ENCODE results near the gene CHRNA1. TPM values are rescaled to one million over a fixed set of nuclear protein-coding genes. Genes with fewer than 3 reads are reported as not detected.
"Not testable (repeated sequence)": the region's sequence is repeated elsewhere in the genome, so short reads cannot be mapped to it uniquely, and the experiment has no call there.

CHRNA1 gene
- total RNA-seq, 2 donors from 2014 or later, result not detected

GRCh38 chr2:174716785-174717184, 47.5 kb downstream of the CHRNA1 start:
- WGBS, 2 experiments (ENCODE audit: insufficient coverage in 1 of 2, insufficient read length in 1 of 2), result 89 to 93% methylated on average over 3 of the region's 3 CpGs
- Mint-ChIP-seq H3K27ac (no peak overlapping the region), H3K9me3 (peaks cover 6% of the 10 kb centered on the region), H3K4me1 (no peaks in the 10 kb centered on the region), H3K27me3 (ENCODE audit: insufficient read depth) (no peaks in the 10 kb centered on the region), H3K4me3 (no peak overlapping the region), H3K36me3 (ENCODE audit: low read depth) (no peaks in the 10 kb centered on the region)
- H3K4me3 ChIP-seq (ENCODE audit: low read length), result no peak overlapping the region
- TF ChIP-seq CTCF (conservative IDR thresholded peaks at IDR 0.05), result no peak
- DNase-seq, result no peak
- H3K27me3 ChIP-seq (ENCODE audit: control insufficient read depth, insufficient read depth, low read length, poor library complexity, severe bottlenecking), result no peaks in the 10 kb centered on the region
- H3K9ac ChIP-seq (ENCODE audit: extremely low read depth, low read length, poor library complexity, severe bottlenecking), result no peak overlapping the region
- H3K9me3 ChIP-seq (ENCODE audit: control insufficient read depth, low read length), result peaks cover 4% of the 10 kb centered on the region
- H3K36me3 ChIP-seq (ENCODE audit: control insufficient read depth, insufficient read depth, low read length), result no peaks in the 10 kb centered on the region
- no peaks in the 10 kb centered on the region for H3K4me1 ChIP-seq (ENCODE audit: control insufficient read depth, insufficient read depth, low read length)
- H3K27ac ChIP-seq (ENCODE audit: low read depth, low read length), result no peak overlapping the region

GRCh38 chr2:174713686-174714085, 50.6 kb downstream of the CHRNA1 start:
- no peak overlapping the region for H3K27ac ChIP-seq (ENCODE audit: low read depth, low read length)
- H3K4me1 Mint-ChIP-seq, result no peaks in the 10 kb centered on the region
- H3K9ac ChIP-seq (ENCODE audit: extremely low read depth, low read length, poor library complexity, severe bottlenecking), result no peak overlapping the region
- peaks cover 2% of the 10 kb centered on the region for H3K27me3 Mint-ChIP-seq (ENCODE audit: insufficient read depth)
- H3K36me3 ChIP-seq (ENCODE audit: control insufficient read depth, insufficient read depth, low read length), result no peaks in the 10 kb centered on the region
- no peak for DNase-seq
- no peak overlapping the region for H3K4me3 ChIP-seq (ENCODE audit: low read length)
- no peaks in the 10 kb centered on the region for H3K36me3 Mint-ChIP-seq (ENCODE audit: low read depth)
- no peak for TF ChIP-seq CTCF (conservative IDR thresholded peaks at IDR 0.05)
- no peak overlapping the region for H3K27ac Mint-ChIP-seq
- H3K27me3 ChIP-seq (ENCODE audit: control insufficient read depth, insufficient read depth, low read length, poor library complexity, severe bottlenecking), result no peaks in the 10 kb centered on the region
- no peaks in the 10 kb centered on the region for H3K9me3 Mint-ChIP-seq
- H3K4me3 Mint-ChIP-seq, result no peak overlapping the region
- H3K9me3 ChIP-seq (ENCODE audit: control insufficient read depth, low read length), result no peaks in the 10 kb centered on the region
- 95 to 100% methylated on average over 2 of the region's 2 CpGs for WGBS, 2 experiments (ENCODE audit: insufficient coverage in 1 of 2, insufficient read length in 1 of 2)
- H3K4me1 ChIP-seq (ENCODE audit: control insufficient read depth, insufficient read depth, low read length), result no peaks in the 10 kb centered on the region

- no peak overlapping the region for H3K4me3 ChIP-seq (ENCODE audit: low read length)
- 83 to 86% methylated on average over 6 of the region's 6 CpGs for WGBS, 2 experiments (ENCODE audit: insufficient coverage in 1 of 2, insufficient read length in 1 of 2)
- Mint-ChIP-seq H3K27ac (no peak overlapping the region), H3K36me3 (ENCODE audit: low read depth) (no peaks in the 10 kb centered on the region), H3K4me3 (no peak overlapping the region), H3K4me1 (no peaks in the 10 kb centered on the region), H3K27me3 (ENCODE audit: insufficient read depth) (peaks cover 2% of the 10 kb centered on the region), H3K9me3 (no peaks in the 10 kb centered on the region)
- no peaks in the 10 kb centered on the region for H3K36me3 ChIP-seq (ENCODE audit: control insufficient read depth, insufficient read depth, low read length)
- TF ChIP-seq CTCF (conservative IDR thresholded peaks at IDR 0.05), result no peak
- DNase-seq, result no peak
- no peaks in the 10 kb centered on the region for H3K4me1 ChIP-seq (ENCODE audit: control insufficient read depth, insufficient read depth, low read length)
- H3K27me3 ChIP-seq (ENCODE audit: control insufficient read depth, insufficient read depth, low read length, poor library complexity, severe bottlenecking), result no peaks in the 10 kb centered on the region
- no peak overlapping the region for H3K27ac ChIP-seq (ENCODE audit: low read depth, low read length)
- H3K9me3 ChIP-seq (ENCODE audit: control insufficient read depth, low read length), result no peaks in the 10 kb centered on the region
- H3K9ac ChIP-seq (ENCODE audit: extremely low read depth, low read length, poor library complexity, severe bottlenecking), result no peak overlapping the region
Observed at GRCh38 chr2:174711206-174711605, 53.1 kb downstream of the CHRNA1 start.

- 96 to 97% methylated on average over 18 to 32 of the region's 32 CpGs for WGBS, 2 experiments (ENCODE audit: insufficient coverage in 1 of 2, insufficient read length in 1 of 2)
- not testable (repeated sequence) for H3K4me3 Mint-ChIP-seq; H3K27me3 Mint-ChIP-seq (ENCODE audit: insufficient read depth)
Observed at GRCh38 chr2:174709416-174710004, 54.8 kb downstream of the CHRNA1 start.

More at GRCh38 chr2:174709416-174710004, 54.8 kb downstream of the CHRNA1 start:
- not testable (repeated sequence) for H3K9me3 ChIP-seq (ENCODE audit: control insufficient read depth, low read length); H3K9me3 Mint-ChIP-seq; H3K4me1 Mint-ChIP-seq; H3K27ac Mint-ChIP-seq; H3K36me3 Mint-ChIP-seq (ENCODE audit: low read depth); H3K9ac ChIP-seq (ENCODE audit: extremely low read depth, low read length, poor library complexity, severe bottlenecking); H3K36me3 ChIP-seq (ENCODE audit: control insufficient read depth, insufficient read depth, low read length); H3K4me1 ChIP-seq (ENCODE audit: control insufficient read depth, insufficient read depth, low read length); DNase-seq; H3K27me3 ChIP-seq (ENCODE audit: control insufficient read depth, insufficient read depth, low read length, poor library complexity, severe bottlenecking); H3K27ac ChIP-seq (ENCODE audit: low read depth, low read length); H3K4me3 ChIP-seq (ENCODE audit: low read length)
